Calu3 (cell line): ENCODE measurements around the gene BRICD5. TPM values are rescaled to one million over a fixed set of nuclear protein-coding genes. Genes with fewer than 3 reads are reported as not detected.
"Not testable (repeated sequence)": the region's sequence is repeated elsewhere in the genome, so short reads cannot be mapped to it uniquely, and the experiment has no call there.

Experiments used
- Bru-seq: library from RNA; stranded (reverse); fragments of 400-500 nt; gene quantifications from one replicate; lab custom pipeline; 2021; lab: Mats Ljungman, UMichigan
- BruChase-seq, 2 experiments: library from RNA; stranded (reverse); fragments of 400-500 nt; gene quantifications; one replicate each; lab custom pipeline; 2021; lab: Mats Ljungman, UMichigan
- BruUV-seq: library from RNA; stranded (reverse); fragments of 400-500 nt; replicated peaks from 2 replicates; lab custom pipeline; 2021; lab: Mats Ljungman, UMichigan
- CTCF ChIA-PET: fragments of 300-600 bp; sonication (Branson Sonifier 250); formaldehyde crosslinking; loops from one replicate; lab custom pipeline; 2022; ENCODE audit warnings: antibody characterized with exemption; lab: Charles Lee
- DNase-seq: peaks from one replicate; pipeline ENCODE4 v3.0.0; 2022
- H3K27ac Mint-ChIP-seq: one replicate; pipeline ENCODE4 v1.8.0; 2022; ENCODE audit warnings: mixed read lengths; ENCODE audit not compliant: unreplicated experiment
- H3K27me3 Mint-ChIP-seq: one replicate; pipeline ENCODE4 v1.8.0; 2022; ENCODE audit warnings: mixed read lengths; ENCODE audit not compliant: unreplicated experiment
- H3K36me3 Mint-ChIP-seq: one replicate; pipeline ENCODE4 v1.8.0; 2022; ENCODE audit warnings: mild to moderate bottlenecking, moderate library complexity, mixed read lengths; ENCODE audit not compliant: insufficient read depth, unreplicated experiment
- H3K4me1 Mint-ChIP-seq: one replicate; pipeline ENCODE4 v1.8.0; 2022; ENCODE audit warnings: mild to moderate bottlenecking, low read depth, mixed read lengths; ENCODE audit not compliant: unreplicated experiment
- H3K4me3 Mint-ChIP-seq: one replicate; pipeline ENCODE4 v1.8.0; 2022; ENCODE audit warnings: mild to moderate bottlenecking, low read depth, moderate library complexity, mixed read lengths; ENCODE audit not compliant: unreplicated experiment
- H3K9me3 Mint-ChIP-seq: one replicate; pipeline ENCODE4 v1.8.0; 2022; ENCODE audit warnings: low read depth, mixed read lengths; ENCODE audit not compliant: unreplicated experiment
- intact Hi-C: fragments of 100-400 bp; cut with micrococcal nuclease; formaldehyde crosslinking; loops from one replicate; pipeline ENCODE4 v1.10.0; 2022; ENCODE audit not compliant: unreplicated experiment
- long read RNA-seq: library from polyadenylated mRNA; stranded (forward); transcript quantifications from one replicate; pipeline ENCODE4 v2.0.0, GENCODE V29; 2022
- total RNA-seq: library from RNA; stranded (reverse); gene quantifications from 2 replicates; pipeline ENCODE4 v1.2.3, GENCODE V29; 2022
- TF ChIP-seq, protein P1 (sequence below): fragments of 200-600 bp; IDR thresholded peaks from one replicate; pipeline ENCODE4 v1.8.0; 2022; ENCODE audit warnings: antibody characterized with exemption; ENCODE audit not compliant: unreplicated experiment

Gene BRICD5
- 15.8 and 17.3 TPM in 2 replicates for total RNA-seq
- percentile 55 among the genes with signal in this experiment for Bru-seq, nascent RNA
- percentile 87 among the genes with signal in this experiment for BruChase-seq, experiment 1, labeled RNA remaining after a 6-hour chase
- percentile 83 among the genes with signal in this experiment for BruChase-seq, experiment 2, labeled RNA remaining after a 2-hour chase
- long read RNA-seq, transcript BRICD5-201 (6 exons, 1,913 nt) = major isoform, 5 of 17 reads
- long read RNA-seq, partial matches to known transcripts = 3 of 17 reads
- long read RNA-seq, other reads (novel, unspliced or antisense) = 8 of 17 reads

DNA sequence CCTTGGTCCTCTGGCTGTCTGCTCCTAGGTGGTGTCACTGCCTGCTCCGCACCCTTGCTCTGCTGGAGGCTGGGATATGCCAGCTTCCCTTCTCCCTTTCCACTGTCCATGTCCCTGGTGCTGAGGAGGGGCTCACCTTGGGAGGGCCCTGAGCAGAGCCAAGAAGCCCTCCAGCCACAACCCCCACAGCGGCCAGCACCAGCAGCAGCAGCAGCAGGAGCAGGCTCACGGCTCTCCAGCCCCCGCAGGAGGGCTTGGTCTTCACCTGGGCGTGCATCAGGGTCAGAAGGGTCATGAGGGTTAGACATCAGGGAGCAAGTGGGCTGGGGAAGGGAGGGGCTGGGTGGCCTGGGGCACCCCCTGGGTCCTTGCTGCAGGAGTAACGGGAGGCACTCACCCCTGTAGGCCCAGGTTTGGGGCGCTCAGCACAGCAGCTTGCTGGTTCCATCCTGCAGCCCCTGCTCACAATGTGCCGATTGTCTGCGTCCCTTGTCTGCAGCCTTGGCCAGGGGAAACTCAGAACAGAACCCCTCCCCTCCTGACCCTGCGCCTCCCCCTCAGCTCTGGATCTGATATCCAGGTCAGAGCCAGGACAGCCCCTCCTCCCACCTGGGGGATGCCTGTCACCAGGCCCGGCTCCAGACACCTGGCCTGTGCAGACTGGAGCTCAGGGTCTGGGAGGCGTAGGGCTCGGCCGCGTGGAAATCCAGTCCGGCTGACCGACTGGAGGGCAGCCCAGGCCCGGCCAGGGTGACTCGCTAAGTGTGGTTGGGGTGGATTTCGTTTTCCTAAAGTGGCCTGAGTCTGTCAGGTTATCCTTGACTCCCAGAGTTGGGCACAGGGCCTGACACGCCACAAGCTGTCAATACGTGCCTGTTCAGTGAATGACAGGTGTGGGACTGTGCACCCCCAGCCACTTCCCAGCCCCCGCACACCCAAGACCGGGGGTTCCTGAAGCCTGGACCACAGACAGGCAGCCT lies at the start of gene BRICD5:
BRICD5 (minus strand) TSS at position 478 of the 980 bp plus-strand sequence; CDS start at position 448, 30 bp downstream.
- Mint-ChIP-seq H3K9me3 (no peaks in the 10 kb centered on the region), H3K36me3 (peaks cover 89% of the 10 kb centered on the region), H3K4me3 (peak within 1 kb of the TSS; percentile 78), H3K27me3 (no peaks in the 10 kb centered on the region), H3K4me1 (peaks cover 42% of the 10 kb centered on the region), H3K27ac (peak within 1 kb of the TSS; percentile 72)
- intact Hi-C loops = no loop called here
- CTCF ChIA-PET = no interaction called here
- DNase-seq = no peak
- TF ChIP-seq, protein P1, sequence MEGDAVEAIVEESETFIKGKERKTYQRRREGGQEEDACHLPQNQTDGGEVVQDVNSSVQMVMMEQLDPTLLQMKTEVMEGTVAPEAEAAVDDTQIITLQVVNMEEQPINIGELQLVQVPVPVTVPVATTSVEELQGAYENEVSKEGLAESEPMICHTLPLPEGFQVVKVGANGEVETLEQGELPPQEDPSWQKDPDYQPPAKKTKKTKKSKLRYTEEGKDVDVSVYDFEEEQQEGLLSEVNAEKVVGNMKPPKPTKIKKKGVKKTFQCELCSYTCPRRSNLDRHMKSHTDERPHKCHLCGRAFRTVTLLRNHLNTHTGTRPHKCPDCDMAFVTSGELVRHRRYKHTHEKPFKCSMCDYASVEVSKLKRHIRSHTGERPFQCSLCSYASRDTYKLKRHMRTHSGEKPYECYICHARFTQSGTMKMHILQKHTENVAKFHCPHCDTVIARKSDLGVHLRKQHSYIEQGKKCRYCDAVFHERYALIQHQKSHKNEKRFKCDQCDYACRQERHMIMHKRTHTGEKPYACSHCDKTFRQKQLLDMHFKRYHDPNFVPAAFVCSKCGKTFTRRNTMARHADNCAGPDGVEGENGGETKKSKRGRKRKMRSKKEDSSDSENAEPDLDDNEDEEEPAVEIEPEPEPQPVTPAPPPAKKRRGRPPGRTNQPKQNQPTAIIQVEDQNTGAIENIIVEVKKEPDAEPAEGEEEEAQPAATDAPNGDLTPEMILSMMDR = no peak
- BruUV-seq = no TSS peak

DNA sequence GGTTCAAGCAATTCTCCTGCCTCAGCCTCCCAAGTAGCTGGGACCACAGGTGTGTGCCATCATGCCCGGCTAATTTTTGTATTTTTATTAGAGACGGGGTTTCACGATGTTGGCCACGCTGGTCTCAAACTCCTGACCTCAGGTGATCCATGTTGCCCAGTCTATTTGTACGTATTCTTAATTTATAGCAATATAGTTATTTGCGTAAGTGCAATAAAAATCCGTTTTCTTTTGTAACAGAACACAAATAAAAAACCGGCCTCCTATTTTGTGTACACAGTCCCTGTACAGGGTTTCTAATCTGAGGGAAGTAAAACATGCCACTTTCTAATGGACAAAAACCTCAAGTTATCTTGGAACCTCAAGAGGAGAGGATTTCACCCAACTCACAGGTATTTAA lies 49.6 kb upstream of the BRICD5 start:
- Mint-ChIP-seq H3K27ac (no peak overlapping the region), H3K4me3 (no peak overlapping the region), H3K27me3 (no peaks in the 10 kb centered on the region), H3K4me1 (peaks cover 12% of the 10 kb centered on the region), H3K36me3 (peaks cover 94% of the 10 kb centered on the region), H3K9me3 (no peaks in the 10 kb centered on the region)
- DNase-seq = no peak
- CTCF ChIA-PET = no interaction called here
- intact Hi-C loops = no loop called here
- no TSS peak for BruUV-seq
- TF ChIP-seq, protein P1 = no peak

DNA sequence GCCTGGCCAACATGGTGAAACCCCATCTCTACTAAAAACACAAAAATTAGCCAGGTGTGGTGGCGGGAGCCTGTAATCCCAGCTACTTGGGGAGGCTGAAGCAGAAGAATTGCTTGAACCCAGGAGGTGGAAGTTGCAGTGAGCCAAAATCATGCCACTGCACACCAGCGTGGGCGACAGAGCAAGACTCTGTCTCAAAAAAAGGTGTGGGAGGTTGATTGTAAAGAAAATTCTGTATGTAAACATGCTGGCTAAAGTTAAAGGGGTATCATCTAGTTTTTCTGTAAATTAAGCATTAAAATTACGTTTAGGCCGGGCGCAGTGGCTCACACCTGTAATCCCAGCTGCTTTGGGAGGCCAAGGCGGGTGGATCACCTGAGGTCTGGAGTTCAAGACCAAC lies 47.9 kb upstream of the BRICD5 start:
- H3K9me3 Mint-ChIP-seq, H3K4me1 Mint-ChIP-seq, intact Hi-C loops, H3K27me3 Mint-ChIP-seq, BruUV-seq, H3K27ac Mint-ChIP-seq, DNase-seq, H3K4me3 Mint-ChIP-seq: not testable (repeated sequence)
- CTCF ChIA-PET = interaction anchor here (0.6 kb wide), 1 partner anchor 8 kb away, joined by 10 read pairs; no protein-coding TSS in a partner anchor
- peaks cover 93% of the 10 kb centered on the region for H3K36me3 Mint-ChIP-seq

DNA sequence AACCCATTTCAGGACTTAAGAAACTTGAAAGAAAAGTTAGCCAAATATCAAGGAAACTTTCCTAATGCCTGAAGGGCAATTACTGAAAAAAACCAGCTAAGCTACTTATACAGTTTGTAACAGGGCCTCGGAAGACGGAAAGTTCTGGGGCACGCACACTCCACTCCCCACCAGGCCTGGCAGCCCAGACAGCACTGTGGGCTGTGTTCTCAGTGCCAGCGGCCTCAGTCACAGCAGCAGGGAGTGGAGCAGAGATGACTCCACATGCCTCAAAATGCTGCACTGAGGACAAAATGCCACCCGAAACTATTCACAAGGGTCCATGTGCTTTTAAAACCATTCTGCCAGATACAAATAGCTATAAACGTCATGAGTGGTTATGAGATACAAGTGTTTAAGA lies 47.1 kb upstream of the BRICD5 start:
- intact Hi-C loops = no loop called here
- Mint-ChIP-seq H3K36me3 (peaks cover 93% of the 10 kb centered on the region), H3K4me3 (no peak overlapping the region), H3K27me3 (no peaks in the 10 kb centered on the region), H3K27ac (no peak overlapping the region), H3K9me3 (no peaks in the 10 kb centered on the region), H3K4me1 (peaks cover 10% of the 10 kb centered on the region)
- CTCF ChIA-PET = interaction anchor here (0.6 kb wide), 1 partner anchor 681 kb away, joined by 4 read pairs; no protein-coding TSS in a partner anchor
- TF ChIP-seq, protein P1 = no peak
- no TSS peak for BruUV-seq
- no peak for DNase-seq
